ENCODE measurements around the gene CEBPA. TPM values are rescaled to one million over a fixed set of nuclear protein-coding genes. Genes with fewer than 3 reads are reported as not detected.

The CEBPA gene
- total RNA-seq, 6 experiments from 2014 or later = 53.9 to 163 (median 119) TPM

GRCh38 chr19:33261511-33262189 lies 40.7 kb downstream of the CEBPA start:
- Histone ChIP-seq H3K4me3 (no peak overlapping the region), H3K27ac (no peak overlapping the region), H3K9me3 (no peaks in the 10 kb centered on the region), H3K36me3 (no peaks in the 10 kb centered on the region), H3K27me3 (no peaks in the 10 kb centered on the region), H3K4me1 (no peaks in the 10 kb centered on the region)
- peak; percentile 17 to 46 (median 36) for ATAC-seq
- 56% methylated on average over 2 of the region's 14 CpGs for WGBS (ENCODE audit: insufficient coverage, low coverage, low lambda C conversion rate, missing lambda C conversion rate)
- intact Hi-C loops (cut with DNase I) = no loop called here
- TF ChIP-seq POLR2A (IDR thresholded peaks at IDR 0.05) = no peak
- TF ChIP-seq CTCF (IDR thresholded peaks at IDR 0.05) = no peak
- DNase-seq = no peak

DNA sequence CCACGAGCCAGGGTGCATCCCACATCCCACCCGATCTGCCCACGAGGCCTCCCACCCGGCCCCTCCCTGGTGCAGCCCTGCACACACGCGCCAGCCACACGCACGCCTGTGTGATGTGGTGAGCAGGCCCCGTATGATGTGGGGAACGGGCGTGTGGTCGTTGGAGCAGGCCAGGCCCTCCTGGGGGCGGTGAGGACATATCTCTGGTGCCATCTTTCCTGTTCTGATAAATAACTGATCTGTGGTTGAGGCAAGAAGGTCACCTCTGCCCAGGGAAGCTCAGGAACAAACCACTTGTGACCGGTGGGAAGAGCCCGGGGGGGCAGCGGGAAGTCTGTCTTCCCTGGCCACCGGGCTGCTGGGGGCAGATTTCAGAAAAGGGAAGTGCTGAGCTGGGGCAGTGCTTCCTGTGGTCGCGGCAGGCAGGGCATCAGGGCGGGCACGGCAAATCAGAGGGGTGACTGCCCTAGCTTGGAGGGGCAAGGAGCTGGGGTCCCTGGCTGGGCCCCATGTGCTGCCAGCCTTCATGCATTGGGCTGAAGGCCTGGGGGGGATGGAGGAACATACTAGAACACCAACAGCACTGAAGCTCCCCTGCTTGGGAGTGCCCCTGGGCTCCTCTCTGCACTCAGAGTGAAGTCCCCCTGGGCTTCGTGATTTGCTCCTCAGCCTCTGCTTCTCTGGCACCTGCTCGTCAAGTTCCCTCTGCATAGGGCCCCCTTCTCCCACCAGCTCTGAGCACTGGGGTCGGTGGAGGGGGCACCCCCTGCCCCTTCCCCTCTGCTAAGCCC lies 41.5 kb downstream of the CEBPA start:
- no peaks in the 10 kb centered on the region for H3K36me3 ChIP-seq
- H3K9me3 ChIP-seq = no peaks in the 10 kb centered on the region
- ATAC-seq (peak; percentile 38 to 62 (median 53)), DNase-seq (no peak)
- 46% methylated on average over 5 of the region's 24 CpGs for WGBS (ENCODE audit: insufficient coverage, low coverage, low lambda C conversion rate, missing lambda C conversion rate)
- no peak overlapping the region for H3K27ac ChIP-seq
- intact Hi-C loops (cut with DNase I) = no loop called here
- TF ChIP-seq CTCF (IDR thresholded peaks at IDR 0.05) = no peak
- no peak for TF ChIP-seq POLR2A (IDR thresholded peaks at IDR 0.05)
- H3K4me1 ChIP-seq = no peaks in the 10 kb centered on the region
- H3K27me3 ChIP-seq = no peaks in the 10 kb centered on the region
- no peak overlapping the region for H3K4me3 ChIP-seq

GRCh38 chr19:33259539-33259938 lies 42.8 kb downstream of the CEBPA start:
- Histone ChIP-seq H3K4me3 (no peak overlapping the region), H3K36me3 (no peaks in the 10 kb centered on the region), H3K27me3 (no peaks in the 10 kb centered on the region), H3K9me3 (no peaks in the 10 kb centered on the region), H3K27ac (no peak overlapping the region), H3K4me1 (no peaks in the 10 kb centered on the region)
- ATAC-seq (no peak), DNase-seq (no peak)
- intact Hi-C loops (cut with DNase I) = no loop called here
- no peak for TF ChIP-seq CTCF (IDR thresholded peaks at IDR 0.05)
- TF ChIP-seq POLR2A (IDR thresholded peaks at IDR 0.05) = no peak
- WGBS (ENCODE audit: insufficient coverage, low coverage, low lambda C conversion rate, missing lambda C conversion rate) = 64% methylated on average over 4 of the region's 6 CpGs

GRCh38 chr19:33257828-33258227 lies 44.5 kb downstream of the CEBPA start:
- Histone ChIP-seq H3K27ac (no peak overlapping the region), H3K4me3 (no peak overlapping the region), H3K27me3 (no peaks in the 10 kb centered on the region), H3K4me1 (peaks cover 0 to 2% (median under 1%) of the 10 kb centered on the region in 4 donors), H3K36me3 (no peaks in the 10 kb centered on the region), H3K9me3 (no peaks in the 10 kb centered on the region)
- WGBS (ENCODE audit: insufficient coverage, low coverage, low lambda C conversion rate, missing lambda C conversion rate) = 100% methylated on average over 2 of the region's 2 CpGs
- DNase-seq (no peak), ATAC-seq (no peak)
- TF ChIP-seq POLR2A (IDR thresholded peaks at IDR 0.05) (no peak), CTCF (IDR thresholded peaks at IDR 0.05) (no peak)
- intact Hi-C loops (cut with DNase I) = no loop called here
